HL-60 (cell line): Measurements from ENCODE around the gene POLR1A.

Experiments used
- POLR2AphosphoS5 ChIP-seq: IDR thresholded peaks from 2 replicates; pipeline ENCODE4 v1.6.1; 2012; ENCODE audit warnings: low read depth
- REST ChIP-seq: IDR thresholded peaks from 2 replicates; pipeline ENCODE4 v1.6.1; 2012; ENCODE audit warnings: low read depth; ENCODE audit not compliant: insufficient replicate concordance

- no peak for TF ChIP-seq REST
- TF ChIP-seq POLR2AphosphoS5, result no peak
These were observed 116.3 kb downstream of the POLR1A start for GRCh38 chr2:85989288-85989865.
